Endothelial cell of umbilical vein (primary cell): ENCODE results near the gene SREBF1. TPM values are rescaled to one million over a fixed set of nuclear protein-coding genes. Genes with fewer than 3 reads are reported as not detected.

Source experiments
- BruUV-seq: library from RNA; stranded (reverse); fragments of 400-500 nt; replicated peaks from 2 replicates; lab custom pipeline; 2021; lab: Mats Ljungman, UMichigan
- CTCF ChIA-PET: fragments of 300-600, 350-600 bp; sonication (Branson Sonifier 250); formaldehyde crosslinking; loops from one replicate; lab custom pipeline; 2021; ENCODE audit warnings: antibody characterized with exemption, inconsistent platforms; lab: Charles Lee
- POLR2A ChIA-PET: fragments of 300-600, 350-600 bp; sonication (Branson Sonifier 250); formaldehyde crosslinking; loops from one replicate; lab custom pipeline; 2021; ENCODE audit warnings: antibody characterized with exemption, inconsistent platforms; lab: Charles Lee
- DNase-seq: peaks from one replicate; pipeline ENCODE4 v3.0.0-alpha.2; 2011; ENCODE audit warnings: low read depth, low spot score
- FAIRE-seq: peaks from 2 replicates; lab custom pipeline; 2011; peaks lifted over from hg19 to GRCh38; lab: Jason Lieb, UNC
- H2AFZ ChIP-seq: 2 replicates; pipeline ENCODE4 v1.6.0; 2012; ENCODE audit warnings: low read depth, low read length, control low read depth, inconsistent platforms
- H3K27ac ChIP-seq: 2 replicates; pipeline ENCODE4 v1.5.1; 2011; ENCODE audit warnings: low read depth, mild to moderate bottlenecking, control low read depth, low read length, moderate library complexity; ENCODE audit not compliant: insufficient read depth
- H3K27me3 ChIP-seq, 2 experiments: 2 replicates each; pipeline versions ENCODE4 v1.6.0 to v1.6.1; 2011; ENCODE audit warnings: low read length in 2 of 2, mixed read lengths in 1 of 2; ENCODE audit not compliant: control insufficient read depth in 2 of 2, insufficient read depth in 2 of 2
- H3K36me3 ChIP-seq, 2 experiments: 2 replicates in 1 of 2; 3 replicates in 1 of 2; pipeline ENCODE4 v1.5.1; 2011; ENCODE audit warnings: low read length in 2 of 2, mild to moderate bottlenecking in 1 of 2, moderate library complexity in 1 of 2; ENCODE audit not compliant: control insufficient read depth in 2 of 2, insufficient read depth in 2 of 2; ENCODE audit errors: extremely low read depth in 1 of 2
- H3K4me1 ChIP-seq: 3 replicates; pipeline ENCODE4 v1.5.1; 2011; ENCODE audit warnings: mild to moderate bottlenecking, low read length; ENCODE audit not compliant: control insufficient read depth, insufficient read depth; ENCODE audit errors: extremely low read depth
- H3K4me2 ChIP-seq: 2 replicates; pipeline ENCODE4 v1.6.1; 2011; ENCODE audit warnings: low read length, control low read depth, mixed read lengths; ENCODE audit not compliant: insufficient read depth
- H3K4me3 ChIP-seq, 3 experiments: fragments of 200-600 bp in 1 of 3; sonication (generic), shearing (Covaris generic) in 1 of 3; replicated peaks in 1 of 3; 2 replicates each; pipeline ENCODE4 v1.5.1; 2011 to 2016; ENCODE audit warnings: control low read depth in 3 of 3, low read length in 3 of 3, mild to moderate bottlenecking in 2 of 3, inconsistent platforms in 1 of 3, low read depth in 1 of 3, moderate library complexity in 1 of 3; ENCODE audit not compliant: insufficient read depth in 1 of 3
- H3K79me2 ChIP-seq: 2 replicates; pipeline ENCODE4 v1.6.0; 2012; ENCODE audit warnings: low read length, inconsistent platforms; ENCODE audit not compliant: control insufficient read depth, insufficient read depth
- H3K9ac ChIP-seq: replicated peaks from 2 replicates; pipeline ENCODE3; 2011; ENCODE audit warnings: low read length, control low read depth; ENCODE audit not compliant: insufficient read depth; ENCODE audit errors: extremely low read depth
- H3K9me1 ChIP-seq: replicated peaks from 3 replicates; pipeline ENCODE4 v1.6.0; 2011; ENCODE audit warnings: mild to moderate bottlenecking, low read length; ENCODE audit not compliant: control insufficient read depth, insufficient read depth; ENCODE audit errors: extremely low read depth
- H3K9me3 ChIP-seq: replicated peaks from 2 replicates; pipeline ENCODE4 v1.5.1; 2012; ENCODE audit warnings: low read length, inconsistent platforms; ENCODE audit not compliant: control insufficient read depth, insufficient read depth
- H4K20me1 ChIP-seq: replicated peaks from 2 replicates; pipeline ENCODE3; 2011; ENCODE audit warnings: mild to moderate bottlenecking, low read length; ENCODE audit not compliant: control insufficient read depth, insufficient read depth; ENCODE audit errors: extremely low read depth
- CTCF ChIP-seq, 2 donors: IDR thresholded peaks; 1 replicate in 1 of 2; 2 replicates in 1 of 2; pipeline ENCODE4 v1.5.1; 2011; ENCODE audit warnings: low read length in 2 of 2, mild to moderate bottlenecking in 2 of 2, moderate library complexity in 2 of 2, control low read depth in 1 of 2, inconsistent platforms in 1 of 2, low read depth in 1 of 2; ENCODE audit not compliant: insufficient read depth in 1 of 2; ENCODE audit errors: extremely low read depth in 1 of 2
- EZH2 ChIP-seq: IDR thresholded peaks from 2 replicates; pipeline ENCODE4 v1.6.1; 2012; ENCODE audit warnings: borderline replicate concordance, low read depth, mild to moderate bottlenecking, moderate library complexity, low read length, inconsistent platforms; ENCODE audit not compliant: severe bottlenecking
- FOS ChIP-seq: IDR thresholded peaks from 2 replicates; pipeline ENCODE4 v1.6.1; 2011; ENCODE audit warnings: mild to moderate bottlenecking, low read length, moderate library complexity, borderline replicate concordance; ENCODE audit not compliant: insufficient read depth
- GATA2 ChIP-seq: IDR thresholded peaks from 2 replicates; pipeline ENCODE4 v1.7.0; 2011; ENCODE audit warnings: low read depth, mild to moderate bottlenecking, moderate library complexity, mixed read lengths, low read length; ENCODE audit not compliant: insufficient read length, insufficient read depth
- JUN ChIP-seq: IDR thresholded peaks from 2 replicates; pipeline ENCODE4 v1.6.1; 2011; ENCODE audit warnings: borderline replicate concordance, low read depth; ENCODE audit not compliant: insufficient read length, insufficient read depth
- MYC ChIP-seq: IDR thresholded peaks from one replicate; pipeline ENCODE4 v1.6.1; 2011; ENCODE audit warnings: mild to moderate bottlenecking, low read depth, low read length
- POLR2A ChIP-seq: IDR thresholded peaks from 2 replicates; pipeline ENCODE4 v1.6.1; 2012; ENCODE audit warnings: low read depth, mild to moderate bottlenecking, control low read depth, low read length
- POLR2AphosphoS5 ChIP-seq: IDR thresholded peaks from 2 replicates; pipeline ENCODE4 v1.6.1; 2012; ENCODE audit warnings: low read depth, mild to moderate bottlenecking, control low read depth, low read length, moderate library complexity; ENCODE audit not compliant: insufficient read depth
- dilution Hi-C: fragments of 300-500 bp; cut with MboI; formaldehyde crosslinking; loops from one replicate; pipeline ENCODE4 v1.15.0; 2019; ENCODE audit warnings: low sequenced_read_pairs; ENCODE audit not compliant: extremely low pct_ligation_motif_present
- intact Hi-C: fragments of 100-400 bp; cut with micrococcal nuclease; formaldehyde crosslinking; loops from one replicate; pipeline ENCODE4 v1.10.0; 2022
- polyA plus RNA-seq, 4 experiments: library from polyadenylated mRNA; depleted of rRNA in 3 of 4; stranded (reverse) in 3 of 4; unstranded in 1 of 4; fragments of >200 nt; gene quantifications; 2 replicates each; pipeline versions ENCODE4 v1.2.1 to v1.2.3, GENCODE V29; 2011 to 2012; ENCODE audit warnings: missing spikeins in 1 of 4
- total RNA-seq: library from RNA; stranded (reverse); gene quantifications from 2 replicates; pipeline ENCODE4 v1.2.3, GENCODE V29; 2021
- TF ChIP-seq, protein P1 (sequence below): IDR thresholded peaks from 2 replicates; pipeline ENCODE4 v1.6.1; 2011; ENCODE audit not compliant: insufficient read depth, insufficient read length

The SREBF1 gene
- total and polyA plus RNA-seq, 2 donors (not counting 3 experiments of a cell fraction or from before 2014, with no cell fraction given): 50.4 to 109 TPM

DNA sequence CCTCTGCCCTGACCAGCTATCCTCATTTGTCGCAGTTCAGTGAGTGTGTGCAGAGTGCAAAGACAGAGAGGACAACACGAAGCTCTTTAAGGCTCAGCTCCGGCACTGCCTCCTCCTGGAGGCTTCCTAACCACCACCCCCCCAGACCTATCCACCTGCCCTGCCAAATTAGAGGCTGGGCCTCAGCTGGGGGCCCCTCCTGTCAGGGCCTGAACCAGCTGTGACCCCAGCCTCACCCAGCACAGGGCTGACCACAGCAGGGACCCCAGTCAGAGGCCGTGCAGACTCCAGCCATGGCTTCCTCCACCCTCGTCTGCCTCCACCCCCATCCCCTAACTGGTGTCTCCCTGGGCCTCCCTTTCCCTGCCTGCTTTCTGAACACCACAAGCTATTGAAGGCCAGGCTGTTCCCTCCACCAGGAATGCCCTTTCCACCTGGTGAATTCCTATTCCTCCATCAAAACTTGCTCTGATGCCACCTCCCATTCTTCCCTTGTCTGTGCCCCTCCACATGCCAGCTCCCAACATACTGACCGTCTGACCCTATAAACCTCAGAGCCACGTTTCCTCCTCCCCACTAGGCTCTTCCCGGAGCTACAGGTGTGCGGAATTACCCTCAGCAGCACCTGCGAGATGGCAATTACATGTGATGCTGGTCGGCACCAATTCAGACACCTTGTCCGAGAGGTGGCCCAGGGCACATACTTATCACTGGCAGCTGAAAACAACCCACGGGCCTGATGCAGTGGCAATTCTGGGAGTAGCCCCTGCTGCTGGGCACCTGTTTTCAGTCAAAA, 8.8 kb downstream of the SREBF1 start:
- peaks cover 0 to 3% of the 10 kb centered on the region in 2 experiments for H3K36me3 ChIP-seq
- ChIA-PET CTCF (interaction anchor here (0.8 to 1.4 kb wide), 2 partner anchors 8 to 15 kb away, joined by 3 to 6 read pairs; partner anchors contain the start of gene SREBF1), POLR2A (no interaction called here)
- no TSS peak for BruUV-seq
- dilution Hi-C loops (no loop called here), intact Hi-C loops (no loop called here)
- H3K9me3 ChIP-seq: no peaks in the 10 kb centered on the region
- H3K9me1 ChIP-seq: no peaks in the 10 kb centered on the region
- FAIRE-seq (no peak), DNase-seq (no peak)
- H3K9ac ChIP-seq: no peak overlapping the region
- H3K27me3 ChIP-seq: no peaks in the 10 kb centered on the region
- H3K4me2 ChIP-seq: no peak overlapping the region
- H3K4me3 ChIP-seq: no peak overlapping the region
- no peak overlapping the region for H3K27ac ChIP-seq
- TF ChIP-seq JUN: no peak
- no peak for TF ChIP-seq MYC
- no peak for TF ChIP-seq GATA2
- no peak for TF ChIP-seq CTCF (IDR thresholded peaks at IDR 0.05; ENCODE audit: extremely low read depth in 1 of 2, insufficient read depth in 1 of 2, low read depth in 1 of 2, low read length in 2 of 2)
- TF ChIP-seq, protein P1, sequence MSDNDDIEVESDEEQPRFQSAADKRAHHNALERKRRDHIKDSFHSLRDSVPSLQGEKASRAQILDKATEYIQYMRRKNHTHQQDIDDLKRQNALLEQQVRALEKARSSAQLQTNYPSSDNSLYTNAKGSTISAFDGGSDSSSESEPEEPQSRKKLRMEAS: no peak
- no peak for TF ChIP-seq POLR2A
- TF ChIP-seq FOS: no peak
- no peak for TF ChIP-seq POLR2AphosphoS5
- no peak for TF ChIP-seq EZH2
- H2AFZ ChIP-seq: no peak overlapping the region
- no peaks in the 10 kb centered on the region for H4K20me1 ChIP-seq
- H3K4me1 ChIP-seq: peaks cover 22% of the 10 kb centered on the region
- H3K79me2 ChIP-seq: peaks cover 77% of the 10 kb centered on the region
